T1000 (cell line): ENCODE results near the gene ZNF107.

Experiments
- DNase-seq: peaks from one replicate; lab custom pipeline; 2025; ENCODE audit warnings: mixed read lengths; lab: John Stamatoyannopoulos, UW

ZNF107 gene

GRCh38 chr7:64665980-64666662, at the start of gene ZNF107:
Gene ZNF107, plus strand, starts transcription at chr7:64666133. Its CDS starts 150 bp downstream, at chr7:64666283.
- DNase-seq, result peak; percentile 91

- DNase-seq, result peak; percentile 35
Measured at GRCh38 chr7:64618785-64619456, 47.0 kb upstream of the ZNF107 start.

GRCh38 chr7:64619705-64620104, 46.2 kb upstream of the ZNF107 start:
- no peak for DNase-seq

GRCh38 chr7:64621656-64622055, 44.3 kb upstream of the ZNF107 start:
- DNase-seq, result no peak

- no peak for DNase-seq
Measured at GRCh38 chr7:64625114-64626082, 40.5 kb upstream of the ZNF107 start.

DNA sequence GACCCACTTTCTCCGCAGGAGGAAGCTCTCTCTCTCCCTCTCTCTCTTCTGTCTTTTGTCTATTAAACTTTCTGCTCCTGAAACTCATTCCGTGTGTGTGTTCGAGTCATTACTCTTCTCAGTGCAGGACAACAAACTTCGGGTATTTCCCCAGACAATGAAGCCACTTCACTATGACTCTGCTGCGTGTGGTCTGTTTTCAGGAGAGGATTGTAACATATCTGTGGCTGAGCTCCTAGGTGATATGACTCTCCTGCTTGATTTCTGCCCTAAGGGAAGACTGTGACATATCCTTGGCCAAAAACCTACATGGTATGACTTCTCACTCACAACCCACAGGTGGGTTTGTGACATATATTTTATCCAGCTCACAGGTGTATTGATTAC, 39.9 kb upstream of the ZNF107 start:
- DNase-seq, result no peak

DNA sequence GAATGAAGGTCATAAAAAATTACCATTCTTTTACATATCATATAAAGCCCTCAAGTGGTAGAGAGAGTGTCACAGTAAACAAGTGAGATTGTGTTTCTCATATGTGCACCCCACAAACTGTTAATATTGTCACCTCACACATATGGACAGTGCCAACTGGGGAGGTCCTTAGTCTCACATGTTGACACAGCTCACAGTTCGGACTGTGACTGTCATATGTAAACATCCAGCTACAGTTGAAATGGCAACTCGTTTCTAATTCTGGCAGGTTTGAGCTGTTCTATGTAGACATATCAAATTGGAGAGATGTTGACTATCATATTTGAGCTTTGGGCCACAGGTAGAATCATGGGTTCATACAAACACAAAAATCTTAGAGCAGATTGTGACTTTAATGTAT, 39.4 kb upstream of the ZNF107 start:
- DNase-seq, result no peak

DNA sequence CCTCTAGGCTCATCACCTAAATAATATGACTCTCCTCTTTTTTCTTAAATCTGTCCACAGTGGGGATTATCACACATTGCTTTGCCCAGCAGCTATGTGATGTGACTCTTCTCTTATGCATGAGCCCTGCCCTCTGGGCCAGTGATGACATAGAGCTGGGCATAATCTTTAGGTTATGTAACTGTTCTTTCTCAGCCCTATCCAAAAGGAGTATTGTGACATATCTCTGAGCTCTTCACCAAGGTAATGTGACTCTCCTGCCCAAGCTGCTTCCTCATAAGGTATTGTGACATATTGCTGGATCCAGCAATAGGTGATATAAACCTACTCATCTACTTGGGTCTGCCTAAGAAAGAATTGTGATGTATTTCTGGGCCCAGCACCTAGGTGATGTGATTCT, 37.7 kb upstream of the ZNF107 start:
- no peak for DNase-seq

DNA sequence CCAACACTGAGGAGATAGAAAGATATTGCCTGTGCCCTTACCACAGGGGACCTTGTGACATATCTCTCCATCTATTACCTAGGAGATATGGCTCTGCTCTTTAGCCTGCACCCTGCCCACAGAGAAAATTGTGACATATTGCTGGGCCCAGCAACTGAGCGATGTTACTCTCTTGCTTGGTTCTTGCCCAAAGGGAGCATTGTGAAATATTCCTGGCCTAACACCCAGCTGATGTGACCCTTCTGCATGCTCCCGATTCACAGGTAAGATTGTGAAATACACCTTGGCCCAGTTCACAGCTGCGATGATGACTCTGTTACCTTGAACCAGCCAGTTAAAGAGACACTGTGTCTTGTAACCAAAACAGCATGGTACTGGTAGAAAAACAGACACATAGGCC, 37.2 kb upstream of the ZNF107 start:
- DNase-seq, result no peak

DNA sequence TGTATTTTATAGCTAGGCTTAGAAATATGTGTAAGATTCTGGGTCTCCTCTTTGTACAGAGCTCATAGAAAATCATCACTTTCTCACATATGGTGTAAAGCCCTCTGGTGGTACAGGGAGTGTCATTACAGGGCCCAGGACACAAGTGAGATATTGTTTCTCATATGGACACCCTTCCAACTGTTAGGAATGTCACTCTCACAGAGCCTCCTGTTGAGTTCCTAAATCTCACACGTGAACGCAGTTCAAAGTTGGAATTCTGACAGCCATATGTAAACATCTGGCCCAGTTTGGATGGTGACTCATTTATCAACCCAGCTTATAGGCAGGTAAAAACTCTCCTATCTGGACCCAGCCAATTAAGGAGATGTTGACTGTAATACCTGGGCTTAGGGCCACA, 35.4 kb upstream of the ZNF107 start:
- no peak for DNase-seq

DNA sequence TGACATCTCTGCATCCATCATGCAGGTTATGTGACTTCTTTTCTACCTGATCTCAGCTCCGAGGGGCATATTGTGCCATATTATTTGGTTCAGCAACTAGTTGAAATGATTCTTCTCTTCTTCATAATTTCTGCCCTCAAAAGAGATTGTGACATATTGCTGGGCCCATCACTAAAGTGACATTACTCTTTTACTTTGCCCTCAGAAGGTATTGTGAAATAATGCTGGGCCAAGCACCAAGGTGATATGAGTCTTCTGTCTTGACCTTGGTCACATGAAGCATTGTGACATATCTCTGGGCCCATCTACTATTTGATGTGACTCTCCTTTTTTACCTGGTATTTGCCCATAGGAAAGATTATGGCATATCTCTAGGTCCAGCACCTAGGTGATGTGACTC, 33.9 kb upstream of the ZNF107 start:
- no peak for DNase-seq

GRCh38 chr7:64633401-64633800, 32.5 kb upstream of the ZNF107 start:
- DNase-seq, result no peak

DNA sequence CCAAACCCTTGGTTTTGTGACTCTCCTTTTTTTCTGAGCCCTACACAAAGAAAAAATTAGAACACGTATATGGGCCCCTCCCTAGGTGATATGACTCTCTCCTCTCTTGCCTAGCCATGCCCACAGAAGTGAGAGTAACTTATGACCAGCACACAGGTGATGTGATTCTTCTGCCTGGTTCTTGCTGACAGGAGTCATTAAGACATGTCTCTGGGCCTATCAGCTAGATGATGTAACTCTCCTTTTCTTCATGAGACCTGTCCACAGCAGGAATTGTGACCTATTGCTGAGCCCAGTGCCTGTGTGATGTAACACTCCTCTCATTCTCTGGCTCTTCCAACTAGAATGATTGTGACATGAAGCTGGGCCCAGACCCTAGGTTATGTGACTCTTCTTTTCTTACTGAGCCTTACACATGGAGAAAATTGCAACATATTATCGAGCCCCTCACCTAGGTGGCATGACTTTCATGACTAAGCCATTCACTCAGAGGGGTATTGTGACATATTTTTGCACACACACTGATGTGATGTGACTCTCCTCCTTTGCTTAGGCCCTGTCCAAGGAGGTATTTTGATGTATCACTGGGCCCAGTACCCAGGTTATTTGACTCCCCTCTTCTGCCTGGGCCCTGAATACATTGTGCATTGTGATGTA, 31.4 kb upstream of the ZNF107 start:
- DNase-seq, result no peak

GRCh38 chr7:64636386-64636785, 29.5 kb upstream of the ZNF107 start:
- DNase-seq, result no peak

DNA sequence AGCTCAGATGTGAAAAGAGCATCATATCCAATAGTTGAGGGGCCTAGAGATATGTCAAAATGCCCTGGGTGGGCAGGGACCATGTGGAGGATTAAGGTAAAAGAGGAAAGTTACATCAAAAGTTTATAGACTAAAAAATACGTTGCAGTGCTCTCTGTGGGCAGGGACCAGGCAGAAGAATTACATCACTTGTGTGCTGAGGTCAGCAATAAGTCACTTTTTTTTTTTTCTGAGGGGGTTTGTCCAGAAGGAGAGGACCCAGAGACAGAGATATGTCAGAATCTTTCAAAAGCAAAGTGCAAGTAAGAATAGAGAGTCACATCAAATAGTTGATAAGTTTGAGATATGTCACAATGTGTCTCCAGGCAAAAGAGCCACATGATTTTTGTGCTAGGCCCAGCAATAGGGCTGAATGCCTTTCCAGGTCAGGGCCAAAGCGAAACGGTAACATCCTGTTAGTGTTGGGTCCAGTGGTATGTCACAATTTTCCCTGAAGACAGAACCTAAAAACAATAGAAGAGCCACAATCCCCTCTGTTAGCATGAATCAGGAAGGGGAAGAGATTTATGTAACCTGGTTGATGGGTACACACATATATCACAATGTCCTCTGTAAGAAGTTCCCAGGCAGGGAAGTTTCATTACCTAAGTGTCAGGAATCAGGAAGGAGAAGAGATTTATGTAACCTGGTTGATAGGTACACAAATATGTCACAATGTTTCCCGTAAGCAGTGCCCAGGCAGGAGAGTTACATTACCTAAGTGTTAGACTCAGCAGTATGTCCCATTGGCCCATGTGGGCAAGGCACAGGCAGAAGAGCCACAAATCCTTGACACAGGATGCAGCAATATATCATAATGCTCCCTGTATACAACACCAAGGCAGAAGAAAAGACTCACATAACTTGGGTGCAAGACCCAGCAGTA, 28.1 kb upstream of the ZNF107 start:
- DNase-seq, result no peak

- no peak for DNase-seq
Measured at GRCh38 chr7:64638822-64639221, 27.1 kb upstream of the ZNF107 start.

DNA sequence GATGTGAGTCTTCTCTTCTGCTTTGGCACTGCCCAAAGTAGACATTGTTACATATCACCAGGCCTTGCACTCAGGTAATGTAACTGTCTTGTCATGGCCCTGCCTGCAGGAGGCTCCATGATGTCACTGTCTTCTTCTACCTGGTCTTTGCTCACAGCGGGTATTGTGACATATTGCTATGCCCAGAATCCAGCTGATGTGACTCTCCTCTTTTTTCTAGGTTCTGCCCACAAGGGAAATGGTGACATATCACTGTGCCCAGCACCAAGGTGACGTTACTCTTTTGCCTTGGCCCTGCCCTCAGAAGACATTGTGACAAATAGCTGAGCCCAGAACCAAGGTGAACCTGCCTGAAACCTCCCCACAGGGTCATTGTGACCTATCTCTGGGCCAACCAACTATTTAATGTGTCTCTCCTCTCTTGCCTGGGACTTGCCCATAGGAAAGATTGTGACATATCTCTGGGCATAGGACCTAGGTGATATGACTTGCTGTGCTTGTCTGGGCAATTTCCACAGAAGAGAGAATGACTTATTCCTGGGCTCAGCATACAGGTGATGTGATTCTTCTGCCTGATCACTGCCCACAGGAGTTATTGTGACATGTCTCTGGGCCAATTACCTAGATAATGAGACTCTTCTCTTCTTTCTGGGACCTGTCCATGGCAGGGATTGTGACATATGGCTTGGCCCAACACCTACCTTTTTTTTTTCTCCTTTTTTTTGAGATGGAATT, 26.5 kb upstream of the ZNF107 start:
- DNase-seq, result no peak

- no peak for DNase-seq
Measured at GRCh38 chr7:64640504-64640903, 25.4 kb upstream of the ZNF107 start.

DNA sequence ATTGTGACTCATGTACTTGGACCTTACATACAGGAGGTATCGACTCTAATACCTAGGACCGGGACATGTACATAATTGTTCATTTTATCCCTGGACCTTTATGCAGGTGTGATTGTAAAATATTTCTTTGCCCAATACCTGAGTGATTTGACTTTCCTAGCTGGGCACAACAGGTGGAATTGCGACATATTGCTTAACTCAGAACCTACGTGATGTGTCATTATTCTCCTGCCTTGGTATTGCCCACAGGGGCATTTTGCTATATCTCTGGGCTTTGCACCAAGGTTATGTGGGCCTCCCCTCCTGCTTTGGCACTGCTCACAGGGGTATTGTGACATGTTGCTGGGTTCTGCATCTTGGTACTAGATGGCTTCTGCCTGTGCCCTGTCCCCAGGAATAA, 23.9 kb upstream of the ZNF107 start:
- no peak for DNase-seq

GRCh38 chr7:64642875-64643274, 23.1 kb upstream of the ZNF107 start:
- no peak for DNase-seq
